AG10803 (cell line): ENCODE measurements around the gene MYO10.
A peak's percentile ranks its signal among the peaks of the same experiment; 100 is the strongest.

Source experiments
- DNase-seq: peaks from one replicate; pipeline ENCODE4 v3.0.0; 2010; ENCODE audit warnings: low read depth
- H3K4me3 ChIP-seq: 2 replicates; pipeline ENCODE4 v1.5.1; 2011; ENCODE audit warnings: mild to moderate bottlenecking, low read length, control low read depth
- CTCF ChIP-seq: conservative IDR thresholded peaks from 2 replicates; pipeline ENCODE4 v1.5.1; 2011; ENCODE audit warnings: mild to moderate bottlenecking, low read length, control low read depth, inconsistent platforms

Gene MYO10

DNA sequence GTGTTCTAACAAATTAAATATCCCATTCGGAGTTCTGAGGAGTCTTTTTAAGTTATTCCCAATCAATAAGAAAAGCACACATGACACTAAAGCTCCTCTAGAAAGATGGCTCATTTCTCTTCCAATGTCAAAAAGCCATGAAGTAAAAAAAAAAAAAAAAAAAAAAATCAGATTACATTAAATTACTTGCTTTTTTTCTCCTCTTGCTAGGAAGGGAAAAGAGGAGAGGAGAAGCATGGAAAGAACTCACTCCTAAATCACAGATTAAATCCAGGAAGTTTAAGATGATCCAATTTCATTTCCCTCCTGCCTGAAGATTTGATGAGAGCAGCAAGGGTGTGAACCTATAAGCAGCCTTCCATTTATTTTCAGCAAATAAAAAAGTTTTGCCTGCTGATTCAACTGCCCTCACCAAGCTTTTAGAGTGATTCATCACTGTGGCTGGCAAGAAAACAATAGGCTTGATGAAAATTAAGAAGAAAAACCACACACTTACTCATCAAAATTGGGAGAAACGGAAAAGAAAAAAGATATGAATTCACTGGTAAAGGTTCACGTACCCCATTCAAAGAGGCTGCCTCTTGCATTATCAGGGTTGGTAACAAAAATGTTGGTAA lies 19.7 kb downstream of the MYO10 start:
- DNase-seq: peak; percentile 95
- TF ChIP-seq CTCF: no peak
- no peak overlapping the region for H3K4me3 ChIP-seq

DNA sequence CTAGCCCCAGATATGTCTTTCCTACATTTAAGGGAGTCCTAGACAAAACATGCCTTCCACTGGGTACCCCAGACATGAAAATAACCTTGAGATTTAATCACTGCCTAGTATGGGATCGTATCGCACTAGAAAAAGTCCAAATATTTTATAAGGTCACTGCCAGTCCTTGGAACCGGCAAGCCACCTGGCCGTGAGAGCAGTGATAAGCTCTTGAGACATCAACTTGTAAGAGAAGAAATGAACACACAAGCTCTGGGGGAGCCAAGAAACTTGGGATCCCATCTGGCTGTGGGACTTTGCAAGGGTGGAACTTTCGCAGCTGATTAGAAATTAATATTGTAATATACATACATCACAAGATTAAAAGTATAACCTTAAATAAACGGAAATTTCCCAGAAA lies 21.5 kb downstream of the MYO10 start:
- H3K4me3 ChIP-seq: no peak overlapping the region
- no peak for DNase-seq
- no peak for TF ChIP-seq CTCF

- no peak overlapping the region for H3K4me3 ChIP-seq
- TF ChIP-seq CTCF: no peak
- no peak for DNase-seq
Observed at GRCh38 chr5:16914108-16914435, 22.0 kb downstream of the MYO10 start.

GRCh38 chr5:16913187-16914107 lies 22.6 kb downstream of the MYO10 start:
- TF ChIP-seq CTCF: no peak
- no peak overlapping the region for H3K4me3 ChIP-seq
- DNase-seq: no peak

GRCh38 chr5:16912080-16912479 lies 24.0 kb downstream of the MYO10 start:
- no peak for TF ChIP-seq CTCF
- no peak for DNase-seq
- no peak overlapping the region for H3K4me3 ChIP-seq

DNA sequence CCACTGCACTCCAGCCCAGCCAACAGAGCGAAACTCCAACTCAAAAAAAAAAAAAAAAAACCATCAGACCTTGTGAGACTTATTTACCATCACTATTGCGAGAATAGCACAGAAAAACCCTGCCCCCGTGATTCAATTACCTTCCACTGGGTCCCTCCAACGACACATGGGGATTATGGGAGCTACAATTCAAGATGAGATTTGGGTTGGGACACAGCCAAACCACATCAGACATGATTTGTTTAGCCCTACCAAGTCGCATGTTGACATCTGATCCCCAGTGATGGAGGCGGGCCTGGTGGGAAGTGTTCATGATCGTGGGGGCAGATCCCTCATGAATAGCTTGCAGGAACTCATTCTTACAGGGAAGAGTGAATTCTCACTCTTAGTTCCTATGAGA lies 26.6 kb downstream of the MYO10 start:
- H3K4me3 ChIP-seq: no peak overlapping the region
- no peak for DNase-seq
- TF ChIP-seq CTCF: no peak

DNA sequence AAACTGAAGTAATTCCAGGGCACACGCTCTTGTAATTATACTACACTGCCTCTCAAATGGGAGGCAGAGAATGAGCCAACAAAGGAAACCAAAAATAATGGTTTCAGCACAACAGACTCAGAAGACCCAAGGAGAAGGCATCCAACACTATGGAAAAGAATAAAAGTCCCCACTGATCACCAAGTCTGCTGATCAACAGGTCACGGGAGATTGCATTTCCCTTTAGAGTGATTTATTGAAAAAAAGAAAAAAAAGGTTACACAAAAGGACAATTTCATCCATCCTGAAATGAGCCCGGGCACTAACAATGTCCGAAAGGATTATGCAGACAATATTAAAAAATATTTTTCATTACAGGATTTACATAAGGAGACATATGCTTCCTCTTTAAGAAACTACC lies 28.8 kb downstream of the MYO10 start:
- no peak for DNase-seq
- TF ChIP-seq CTCF: no peak
- H3K4me3 ChIP-seq: no peak overlapping the region
